IMR-90 (cell line): ENCODE data around the gene PTH2.

ENCODE experiments used
- BHLHE40 ChIP-seq: fragments of 150-350 bp; IDR thresholded peaks from 2 replicates; pipeline ENCODE4 v1.6.1; 2016; ENCODE audit warnings: mild to moderate bottlenecking, low read depth, low read length
- CTCF ChIP-seq: conservative IDR thresholded peaks from 2 replicates; pipeline ENCODE4 v1.5.1; 2012; ENCODE audit warnings: mild to moderate bottlenecking, low read depth, low read length, improper control_type of control experiment
- POLR2A ChIP-seq: IDR thresholded peaks from 2 replicates; pipeline ENCODE4 v1.6.1; 2012; ENCODE audit warnings: mild to moderate bottlenecking, low read depth, low read length
- RCOR1 ChIP-seq: IDR thresholded peaks from 2 replicates; pipeline ENCODE4 v1.6.1; 2012; ENCODE audit warnings: mild to moderate bottlenecking, low read length, improper control_type of control experiment; ENCODE audit not compliant: insufficient replicate concordance
- TF ChIP-seq, protein P1 (sequence below): fragments of 150-350 bp; IDR thresholded peaks from 2 replicates; pipeline ENCODE4 v1.6.1; 2017; ENCODE audit warnings: mild to moderate bottlenecking, antibody characterized with exemption, low read length, low read depth

- TF ChIP-seq, protein P1, sequence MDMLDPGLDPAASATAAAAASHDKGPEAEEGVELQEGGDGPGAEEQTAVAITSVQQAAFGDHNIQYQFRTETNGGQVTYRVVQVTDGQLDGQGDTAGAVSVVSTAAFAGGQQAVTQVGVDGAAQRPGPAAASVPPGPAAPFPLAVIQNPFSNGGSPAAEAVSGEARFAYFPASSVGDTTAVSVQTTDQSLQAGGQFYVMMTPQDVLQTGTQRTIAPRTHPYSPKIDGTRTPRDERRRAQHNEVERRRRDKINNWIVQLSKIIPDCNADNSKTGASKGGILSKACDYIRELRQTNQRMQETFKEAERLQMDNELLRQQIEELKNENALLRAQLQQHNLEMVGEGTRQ = no peak
- TF ChIP-seq POLR2A = no peak
- no peak for TF ChIP-seq CTCF
- no peak for TF ChIP-seq BHLHE40
- TF ChIP-seq RCOR1 = no peak
These were observed 47.4 kb upstream of the PTH2 start for GRCh38 chr19:49470615-49470978.
